ENCODE data around the gene CPXM2.

Gene CPXM2

DNA sequence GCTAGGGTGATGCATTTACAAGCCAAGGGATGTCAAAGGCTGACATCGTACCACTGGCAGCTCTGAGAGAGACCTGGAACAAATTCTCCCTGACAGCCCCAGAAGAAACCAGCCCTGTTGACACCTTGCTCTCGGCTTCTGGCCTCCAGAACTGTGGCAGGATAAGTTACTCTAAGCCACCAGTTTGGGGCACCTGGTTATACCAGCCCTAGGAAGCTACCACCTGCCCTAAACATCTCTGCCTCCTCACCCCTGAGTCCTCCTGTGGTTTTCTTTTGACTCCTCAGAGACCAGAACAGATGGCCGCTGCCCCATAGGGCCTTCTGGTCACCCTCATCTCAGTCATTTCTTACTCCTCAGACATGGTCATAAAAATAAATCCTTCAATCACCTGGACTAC is 107.4 kb downstream of the CPXM2 start:
- peaks cover 4% of the 10 kb centered on the region; the same call in 1 of the 2 replicates for H3K9me3 ChIP-seq (ENCODE audit: control insufficient read depth, insufficient read depth, low read depth, low read length)
- no peaks in the 10 kb centered on the region for H3K36me3 ChIP-seq (ENCODE audit: control insufficient read depth, insufficient read depth, low read length)
- H3K27ac ChIP-seq (ENCODE audit: low read depth, low read length), result no peak overlapping the region
- peaks cover 41% of the 10 kb centered on the region for H3K4me1 ChIP-seq (ENCODE audit: control insufficient read depth, insufficient read depth, low read length)
- H3K27me3 ChIP-seq (ENCODE audit: control insufficient read depth, insufficient read depth, low read length), result peaks cover 41% of the 10 kb centered on the region
- H3K9ac ChIP-seq (ENCODE audit: low read length), result no peak overlapping the region
- H3K4me3 ChIP-seq (ENCODE audit: low read depth, low read length), result no peak overlapping the region

- no peaks in the 10 kb centered on the region for H3K9me3 ChIP-seq (ENCODE audit: control insufficient read depth, insufficient read depth, low read depth, low read length)
- peaks cover 41% of the 10 kb centered on the region for H3K27me3 ChIP-seq (ENCODE audit: control insufficient read depth, insufficient read depth, low read length)
- no peak overlapping the region for H3K27ac ChIP-seq (ENCODE audit: low read depth, low read length)
These were observed 108.3 kb downstream of the CPXM2 start for GRCh38 chr10:123783296-123783695.

DNA sequence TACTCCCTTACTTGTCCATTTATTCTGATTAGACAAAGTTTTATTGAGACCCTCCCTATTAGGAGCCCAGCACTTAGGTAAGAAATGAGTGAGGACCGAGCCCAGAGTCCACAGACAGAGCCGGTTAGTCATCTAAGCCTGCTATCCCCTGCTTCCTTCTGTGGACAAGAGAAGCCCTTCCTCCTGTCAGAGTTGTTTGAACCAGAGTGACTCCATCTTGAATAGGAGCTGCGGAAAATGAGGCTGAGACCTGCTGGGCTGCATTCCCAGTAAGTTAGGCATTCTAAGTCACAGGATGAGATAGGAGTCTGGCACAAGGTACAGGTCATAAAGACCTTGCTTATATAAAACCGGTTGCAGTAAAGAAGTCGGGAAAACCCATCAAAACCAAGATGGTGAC is 109.1 kb downstream of the CPXM2 start:
- no peaks in the 10 kb centered on the region for H3K36me3 ChIP-seq (ENCODE audit: control insufficient read depth, insufficient read depth, low read length)

More at GRCh38 chr10:123783296-123783695, 108.3 kb downstream of the CPXM2 start:
- Histone ChIP-seq H3K4me1 (ENCODE audit: control insufficient read depth, insufficient read depth, low read length) (peaks cover 50% of the 10 kb centered on the region), H3K9ac (ENCODE audit: low read length) (no peak overlapping the region), H3K36me3 (ENCODE audit: control insufficient read depth, insufficient read depth, low read length) (no peaks in the 10 kb centered on the region), H3K4me3 (ENCODE audit: low read depth, low read length) (no peak overlapping the region)

GRCh38 chr10:123781956-123782500 is 109.6 kb downstream of the CPXM2 start:
- peaks cover 44% of the 10 kb centered on the region for H3K27me3 ChIP-seq (ENCODE audit: control insufficient read depth, insufficient read depth, low read length)
- peak overlapping the region; percentile 29 for H3K4me3 ChIP-seq (ENCODE audit: low read depth, low read length)
- H3K9ac ChIP-seq (ENCODE audit: low read length), result no peak overlapping the region
- no peaks in the 10 kb centered on the region for H3K9me3 ChIP-seq (ENCODE audit: control insufficient read depth, insufficient read depth, low read depth, low read length)
- H3K27ac ChIP-seq (ENCODE audit: low read depth, low read length), result no peak overlapping the region
- H3K36me3 ChIP-seq (ENCODE audit: control insufficient read depth, insufficient read depth, low read length), result no peaks in the 10 kb centered on the region
- peaks cover 52% of the 10 kb centered on the region for H3K4me1 ChIP-seq (ENCODE audit: control insufficient read depth, insufficient read depth, low read length)

More for the DNA sequence above, 109.1 kb downstream of the CPXM2 start:
- H3K4me1 ChIP-seq (ENCODE audit: control insufficient read depth, insufficient read depth, low read length), result peaks cover 52% of the 10 kb centered on the region
- peaks cover 44% of the 10 kb centered on the region for H3K27me3 ChIP-seq (ENCODE audit: control insufficient read depth, insufficient read depth, low read length)
- no peaks in the 10 kb centered on the region for H3K9me3 ChIP-seq (ENCODE audit: control insufficient read depth, insufficient read depth, low read depth, low read length)
- H3K4me3 ChIP-seq (ENCODE audit: low read depth, low read length), result no peak overlapping the region
- no peak overlapping the region for H3K27ac ChIP-seq (ENCODE audit: low read depth, low read length)
- H3K9ac ChIP-seq (ENCODE audit: low read length), result no peak overlapping the region

DNA sequence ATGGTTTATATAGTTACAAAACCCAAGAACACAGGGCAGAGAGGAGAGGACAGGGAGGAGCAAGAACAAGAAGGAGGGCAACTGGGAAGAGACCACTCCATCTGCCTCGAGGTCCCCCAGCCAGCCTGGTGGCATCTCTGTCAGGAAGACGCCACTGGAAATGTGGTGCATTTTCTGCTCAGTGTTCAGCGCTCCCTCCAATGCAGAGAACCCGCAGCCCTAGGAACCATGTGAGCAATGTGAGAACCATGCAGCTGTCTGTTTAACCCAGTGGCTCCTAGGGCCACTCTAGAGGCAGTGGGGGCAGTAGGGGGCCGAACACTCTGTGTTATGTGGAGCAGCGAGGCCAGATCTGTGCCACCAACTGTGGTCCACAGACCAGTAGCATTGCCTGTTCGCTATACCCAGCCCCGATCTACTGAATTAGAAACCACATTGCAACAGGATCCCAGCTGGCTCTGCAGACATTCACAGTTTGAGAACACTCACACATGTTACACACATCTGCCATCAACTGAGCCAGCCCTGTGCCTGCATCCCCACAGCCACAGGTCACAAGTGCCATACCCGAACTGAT is 110.2 kb downstream of the CPXM2 start:
- no peaks in the 10 kb centered on the region for H3K36me3 ChIP-seq (ENCODE audit: control insufficient read depth, insufficient read depth, low read length)
- H3K4me1 ChIP-seq (ENCODE audit: control insufficient read depth, insufficient read depth, low read length), result peaks cover 52% of the 10 kb centered on the region
- H3K27ac ChIP-seq (ENCODE audit: low read depth, low read length), result no peak overlapping the region
- peaks cover 44% of the 10 kb centered on the region for H3K27me3 ChIP-seq (ENCODE audit: control insufficient read depth, insufficient read depth, low read length)
- H3K9ac ChIP-seq (ENCODE audit: low read length), result no peak overlapping the region
- H3K4me3 ChIP-seq (ENCODE audit: low read depth, low read length), result peak overlapping the region; percentile 29
- no peaks in the 10 kb centered on the region for H3K9me3 ChIP-seq (ENCODE audit: control insufficient read depth, insufficient read depth, low read depth, low read length)

- H3K27ac ChIP-seq (ENCODE audit: low read depth, low read length), result no peak overlapping the region
- H3K4me3 ChIP-seq (ENCODE audit: low read depth, low read length), result no peak overlapping the region
- no peaks in the 10 kb centered on the region for H3K9me3 ChIP-seq (ENCODE audit: control insufficient read depth, insufficient read depth, low read depth, low read length)
- H3K36me3 ChIP-seq (ENCODE audit: control insufficient read depth, insufficient read depth, low read length), result no peaks in the 10 kb centered on the region
- no peak overlapping the region for H3K9ac ChIP-seq (ENCODE audit: low read length)
- peaks cover 31% of the 10 kb centered on the region for H3K27me3 ChIP-seq (ENCODE audit: control insufficient read depth, insufficient read depth, low read length)
- peaks cover 48% of the 10 kb centered on the region for H3K4me1 ChIP-seq (ENCODE audit: control insufficient read depth, insufficient read depth, low read length)
These were observed 112.7 kb downstream of the CPXM2 start for GRCh38 chr10:123778719-123779517.

GRCh38 chr10:123777881-123778280 is 113.7 kb downstream of the CPXM2 start:
- Histone ChIP-seq H3K27me3 (ENCODE audit: control insufficient read depth, insufficient read depth, low read length) (peaks cover 24% of the 10 kb centered on the region), H3K9me3 (ENCODE audit: control insufficient read depth, insufficient read depth, low read depth, low read length) (no peaks in the 10 kb centered on the region), H3K27ac (ENCODE audit: low read depth, low read length) (no peak overlapping the region), H3K4me3 (ENCODE audit: low read depth, low read length) (no peak overlapping the region), H3K4me1 (ENCODE audit: control insufficient read depth, insufficient read depth, low read length) (peaks cover 39% of the 10 kb centered on the region), H3K36me3 (ENCODE audit: control insufficient read depth, insufficient read depth, low read length) (no peaks in the 10 kb centered on the region), H3K9ac (ENCODE audit: low read length) (no peak overlapping the region)

- H3K36me3 ChIP-seq (ENCODE audit: control insufficient read depth, insufficient read depth, low read length), result no peaks in the 10 kb centered on the region
- H3K27ac ChIP-seq (ENCODE audit: low read depth, low read length), result no peak overlapping the region
- H3K4me1 ChIP-seq (ENCODE audit: control insufficient read depth, insufficient read depth, low read length), result peaks cover 11% of the 10 kb centered on the region
- no peaks in the 10 kb centered on the region; the same call in 1 of the 2 replicates for H3K9me3 ChIP-seq (ENCODE audit: control insufficient read depth, insufficient read depth, low read depth, low read length)
- H3K4me3 ChIP-seq (ENCODE audit: low read depth, low read length), result no peak overlapping the region
- H3K9ac ChIP-seq (ENCODE audit: low read length), result no peak overlapping the region
- H3K27me3 ChIP-seq (ENCODE audit: control insufficient read depth, insufficient read depth, low read length), result 0 out of 2 replicates have a peak, but pooled peaks cover 3% of the 10 kb centered on the region
These were observed 117.4 kb downstream of the CPXM2 start for GRCh38 chr10:123774132-123774742.

DNA sequence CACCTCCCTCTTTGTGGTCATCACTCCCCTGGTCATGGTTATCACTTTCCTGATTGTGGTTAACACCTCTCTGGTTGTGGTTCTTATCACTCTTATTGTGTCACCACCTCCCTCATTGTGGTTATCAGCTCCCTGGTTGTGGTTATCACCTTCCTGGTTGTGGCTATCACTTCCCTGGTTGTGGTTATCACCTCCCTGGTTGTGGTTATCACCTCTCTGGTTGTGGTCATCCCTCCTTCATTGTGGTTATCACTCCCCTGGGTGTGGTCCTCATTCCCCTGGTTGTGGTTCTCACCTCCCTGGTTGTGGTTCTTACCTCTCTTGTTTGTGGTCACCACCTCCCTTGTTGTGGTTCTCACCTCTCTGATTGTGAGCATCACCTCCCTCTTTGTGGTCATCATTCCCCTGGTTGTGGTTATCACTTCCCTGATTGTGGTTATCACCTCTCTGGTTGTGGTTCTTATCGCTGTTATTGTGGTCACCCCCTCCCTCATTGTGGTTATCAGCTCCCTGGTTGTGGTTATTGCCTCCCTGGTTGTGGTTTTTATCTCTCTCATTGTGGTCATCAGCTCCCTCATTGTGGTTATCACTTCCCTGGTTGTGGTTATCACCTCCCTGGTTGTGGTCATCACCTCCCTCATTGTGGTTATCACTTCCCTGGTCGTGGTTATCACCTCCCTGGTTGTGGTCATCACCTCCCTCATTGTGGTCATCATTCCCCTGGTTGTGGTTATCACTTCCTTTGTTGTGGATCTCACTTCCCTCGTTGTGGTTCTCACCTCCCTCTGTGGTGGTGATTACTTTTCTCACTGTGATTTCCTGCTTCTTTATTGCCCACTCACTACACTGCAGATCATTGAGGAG is 118.7 kb downstream of the CPXM2 start:
- Histone ChIP-seq H3K4me1 (ENCODE audit: control insufficient read depth, insufficient read depth, low read length) (no peaks in the 10 kb centered on the region), H3K9me3 (ENCODE audit: control insufficient read depth, insufficient read depth, low read depth, low read length) (no peaks in the 10 kb centered on the region; the same call in 1 of the 2 replicates), H3K4me3 (ENCODE audit: low read depth, low read length) (no peak overlapping the region), H3K27me3 (ENCODE audit: control insufficient read depth, insufficient read depth, low read length) (0 out of 2 replicates have a peak, but pooled peaks cover 3% of the 10 kb centered on the region), H3K27ac (ENCODE audit: low read depth, low read length) (no peak overlapping the region), H3K36me3 (ENCODE audit: control insufficient read depth, insufficient read depth, low read length) (no peaks in the 10 kb centered on the region), H3K9ac (ENCODE audit: low read length) (no peak overlapping the region)

GRCh38 chr10:123771877-123772644 is 119.5 kb downstream of the CPXM2 start:
- Histone ChIP-seq H3K27me3 (ENCODE audit: control insufficient read depth, insufficient read depth, low read length) (no peaks in the 10 kb centered on the region), H3K27ac (ENCODE audit: low read depth, low read length) (no peak overlapping the region), H3K9ac (ENCODE audit: low read length) (no peak overlapping the region), H3K4me1 (ENCODE audit: control insufficient read depth, insufficient read depth, low read length) (no peaks in the 10 kb centered on the region), H3K4me3 (ENCODE audit: low read depth, low read length) (no peak overlapping the region), H3K36me3 (ENCODE audit: control insufficient read depth, insufficient read depth, low read length) (no peaks in the 10 kb centered on the region), H3K9me3 (ENCODE audit: control insufficient read depth, insufficient read depth, low read depth, low read length) (no peaks in the 10 kb centered on the region; the same call in 1 of the 2 replicates)

All from HUES6 (cell line).